CMK (cell line): ENCODE results near the gene TNNC2.
"Not testable (repeated sequence)": the region's sequence is repeated elsewhere in the genome, so short reads cannot be mapped to it uniquely, and the experiment has no call there.

Source experiments
- DNase-seq: peaks from one replicate; pipeline ENCODE4 v3.0.0-alpha.2; 2010; ENCODE audit warnings: low read depth

Gene TNNC2

GRCh38 chr20:45848421-45848820 is 21.3 kb upstream of the TNNC2 start:
- DNase-seq: no peak

GRCh38 chr20:45845452-45845851 is 18.3 kb upstream of the TNNC2 start:
- no peak for DNase-seq

- DNase-seq: no peak
These were observed 16.4 kb upstream of the TNNC2 start for GRCh38 chr20:45843506-45843905.

- no peak for DNase-seq
These were observed 15.2 kb upstream of the TNNC2 start for GRCh38 chr20:45842169-45842812.

- DNase-seq: no peak
These were observed 14.5 kb upstream of the TNNC2 start for GRCh38 chr20:45841407-45842129.

- no peak for DNase-seq
These were observed 13.6 kb upstream of the TNNC2 start for GRCh38 chr20:45840700-45841198.

GRCh38 chr20:45836841-45837240 is 9.7 kb upstream of the TNNC2 start:
- peak; percentile 24 for DNase-seq

GRCh38 chr20:45835825-45836224 is 8.7 kb upstream of the TNNC2 start:
- DNase-seq: no peak

GRCh38 chr20:45835329-45835765 is 8.2 kb upstream of the TNNC2 start:
- no peak for DNase-seq

GRCh38 chr20:45834797-45835161 is 7.7 kb upstream of the TNNC2 start:
- no peak for DNase-seq

- no peak for DNase-seq
These were observed 7.0 kb upstream of the TNNC2 start for GRCh38 chr20:45833883-45834796.

GRCh38 chr20:45833030-45833882 is 6.1 kb upstream of the TNNC2 start, which contains the start of gene SNX21:
Gene SNX21 (plus strand): TSS chr20:45833799. CDS start chr20:45833920, 121 bp downstream.
- no peak for DNase-seq

- no peak for DNase-seq
These were observed 5.5 kb upstream of the TNNC2 start for GRCh38 chr20:45832619-45833018.

GRCh38 chr20:45829673-45830106 is 2.6 kb upstream of the TNNC2 start:
- not testable (repeated sequence) for DNase-seq

GRCh38 chr20:45828589-45828988 is 1.5 kb upstream of the TNNC2 start:
- no peak for DNase-seq

GRCh38 chr20:45827712-45828111 is 600 bp upstream of the TNNC2 start:
- DNase-seq: no peak

- no peak for DNase-seq
These were observed 612 bp downstream of the TNNC2 start for GRCh38 chr20:45826381-45827019.

GRCh38 chr20:45823949-45824835 is 2.9 kb downstream of the TNNC2 start:
- no peak for DNase-seq

GRCh38 chr20:45822857-45823256 is 4.3 kb downstream of the TNNC2 start:
- DNase-seq: no peak

GRCh38 chr20:45821947-45822346 is 5.2 kb downstream of the TNNC2 start:
- DNase-seq: no peak
